Liver (tissue), 3 donors: ENCODE results near the gene THG1L.

Source experiments
- ATF3 ChIP-seq: IDR thresholded peaks from 2 replicates; pipeline ENCODE4 v1.6.1; 2016; ENCODE audit warnings: antibody characterized with exemption
- CTCF ChIP-seq: fragments of 150-350 bp; IDR thresholded peaks from 2 replicates; pipeline ENCODE4 v1.5.1; 2017; ENCODE audit warnings: improper control_type of control experiment, low read depth, low read length; ENCODE audit not compliant: missing input control
- EGR1 ChIP-seq, 2 donors: IDR thresholded peaks; 2 replicates each; pipeline ENCODE4 v1.6.1; 2016 to 2018; ENCODE audit warnings: antibody characterized with exemption in 2 of 2, low read depth in 2 of 2
- FOXA1 ChIP-seq: IDR thresholded peaks from 2 replicates; pipeline ENCODE4 v1.6.1; 2016; ENCODE audit warnings: antibody characterized with exemption
- FOXA2 ChIP-seq: IDR thresholded peaks from 2 replicates; pipeline ENCODE4 v1.6.1; 2016; ENCODE audit warnings: antibody characterized with exemption
- GABPA ChIP-seq, 2 donors: IDR thresholded peaks in 1 of 2; conservative IDR thresholded peaks in 1 of 2; 2 replicates each; pipeline ENCODE4 v1.6.1; 2016; ENCODE audit warnings: antibody characterized with exemption in 2 of 2, mild to moderate bottlenecking in 1 of 2, moderate library complexity in 1 of 2
- HNF4A ChIP-seq, 2 donors: conservative IDR thresholded peaks; 2 replicates each; pipeline ENCODE4 v1.6.1; 2016; ENCODE audit warnings: antibody characterized with exemption in 2 of 2, mild to moderate bottlenecking in 2 of 2
- REST ChIP-seq: IDR thresholded peaks from 2 replicates; pipeline ENCODE4 v1.6.1; 2016; ENCODE audit warnings: antibody characterized with exemption, mild to moderate bottlenecking
- SP1 ChIP-seq: IDR thresholded peaks from 2 replicates; pipeline ENCODE4 v1.6.1; 2018; ENCODE audit warnings: antibody characterized with exemption, mild to moderate bottlenecking
- TAF1 ChIP-seq: conservative IDR thresholded peaks from 2 replicates; pipeline ENCODE4 v1.6.1; 2016; ENCODE audit warnings: antibody characterized with exemption, mild to moderate bottlenecking
- donor health status: healthy.
- donor health status: healthy.

GRCh38 chr5:157690690-157691433 lies 40.4 kb upstream of the THG1L start:
- TF ChIP-seq CTCF (no peak), FOXA2 (no peak), TAF1 (no peak), REST (no peak), EGR1 (IDR thresholded peaks at IDR 0.05; ENCODE audit: low read depth in 2 of 2) (no peak), HNF4A (conservative IDR thresholded peaks at IDR 0.05) (no peak), SP1 (no peak), GABPA (IDR thresholded peaks at IDR 0.05 in 1 of 2, conservative IDR thresholded peaks at IDR 0.05 in 1 of 2) (no peak), FOXA1 (no peak), ATF3 (no peak)
